ENCODE data around the gene FCAMR. TPM values are rescaled to one million over a fixed set of nuclear protein-coding genes. Genes with fewer than 3 reads are reported as not detected.

FCAMR gene
- total RNA-seq: not detected in 2 replicates

GRCh38 chr1:206970446-206970845, at the start of gene FCAMR:
Gene FCAMR (minus strand): TSS chr1:206970460. CDS start chr1:206970125, 335 bp downstream.

GRCh38 chr1:206946261-206946660, 24.0 kb downstream of the FCAMR start, which contains the start of gene PIGR:
Gene PIGR (minus strand): TSS chr1:206946466. CDS start chr1:206940531, 5,935 bp downstream.

GRCh38 chr1:206921772-206922265, 48.4 kb downstream of the FCAMR start, which contains the start of gene FCMR:
Gene FCMR (minus strand): TSS chr1:206921941. CDS start chr1:206921854, 87 bp downstream.

Other genes starting within 250 kb of the FCAMR start
- not detected in 2 replicates for gene IL19, start 199.7 kb downstream of the FCAMR start, total RNA-seq
- gene IL10, start 198.0 kb downstream of the FCAMR start, total RNA-seq: not detected in 2 replicates
- gene IL20, start 104.8 kb downstream of the FCAMR start, total RNA-seq: not detected in 2 replicates
- gene IL24, start 73.0 kb downstream of the FCAMR start, total RNA-seq: not detected in 2 replicates
- gene FCMR, start 48.5 kb downstream of the FCAMR start, total RNA-seq: 0.38 TPM in 1 of 2 replicates, not detected in the other
- gene PIGR, start 24.0 kb downstream of the FCAMR start, total RNA-seq: not detected in 2 replicates
- gene C1orf116, start 62.3 kb upstream of the FCAMR start, total RNA-seq: not detected in 2 replicates
- 8.2 and 10.3 TPM in 2 replicates for gene YOD1, start 80.7 kb upstream of the FCAMR start, total RNA-seq
- gene PFKFB2, start 82.8 kb upstream of the FCAMR start, total RNA-seq: 1.3 and 1.9 TPM in 2 replicates
- gene C4BPB, start 118.4 kb upstream of the FCAMR start, total RNA-seq: 0.10 TPM in 1 of 2 replicates, not detected in the other
- gene C4BPA, start 133.8 kb upstream of the FCAMR start, total RNA-seq: not detected in 2 replicates